ENCODE measurements around the gene PIAS4. TPM values are rescaled to one million over a fixed set of nuclear protein-coding genes. Genes with fewer than 3 reads are reported as not detected.

PIAS4 gene
- total and polyA plus RNA-seq, 9 of the 15 experiments (the other 6 are each of a cell fraction or from before 2014, with no cell fraction given), result 0.27 to 34.9 (median 14.4) TPM

DNA sequence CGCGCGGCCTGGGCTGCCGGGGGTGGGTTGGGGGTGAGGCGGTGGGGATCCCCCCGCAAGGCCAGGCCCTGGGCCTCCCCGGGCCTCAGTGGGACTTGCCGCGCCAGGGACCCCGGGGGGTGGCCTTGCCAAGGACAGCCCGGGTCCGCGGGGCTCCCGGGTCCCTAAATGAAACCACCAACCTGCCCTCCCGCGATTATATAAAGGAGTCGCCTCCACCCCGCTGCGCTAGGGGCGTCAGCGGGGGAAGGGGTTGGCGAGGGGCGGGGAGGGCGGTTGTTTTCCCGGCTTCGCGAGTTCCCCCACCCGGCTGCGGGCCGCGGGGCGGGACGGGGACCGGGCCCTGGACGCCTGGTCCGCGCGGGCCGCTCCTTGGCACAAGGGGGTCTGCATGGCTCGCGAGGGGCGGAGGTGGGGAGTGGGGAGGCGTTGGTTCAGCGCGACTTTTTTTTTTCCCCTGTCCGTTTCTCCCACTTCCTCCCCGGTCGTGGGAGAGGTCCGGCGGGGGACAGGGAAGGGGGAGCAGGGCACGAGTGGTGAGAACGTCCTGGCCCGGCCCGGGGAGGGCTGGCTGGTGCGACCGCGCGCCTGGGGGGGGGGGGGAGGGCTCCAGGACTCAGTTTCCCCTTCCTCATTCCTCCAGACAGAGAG, 60.0 kb downstream of the PIAS4 start (continued):
- TF ChIP-seq, protein P1, sequence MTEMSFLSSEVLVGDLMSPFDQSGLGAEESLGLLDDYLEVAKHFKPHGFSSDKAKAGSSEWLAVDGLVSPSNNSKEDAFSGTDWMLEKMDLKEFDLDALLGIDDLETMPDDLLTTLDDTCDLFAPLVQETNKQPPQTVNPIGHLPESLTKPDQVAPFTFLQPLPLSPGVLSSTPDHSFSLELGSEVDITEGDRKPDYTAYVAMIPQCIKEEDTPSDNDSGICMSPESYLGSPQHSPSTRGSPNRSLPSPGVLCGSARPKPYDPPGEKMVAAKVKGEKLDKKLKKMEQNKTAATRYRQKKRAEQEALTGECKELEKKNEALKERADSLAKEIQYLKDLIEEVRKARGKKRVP (CRISPR knock-in tag; IDR thresholded peaks at IDR 0.05), result no peak
- no peak; the same call in 1 of the 2 replicates for TF ChIP-seq CREM (IDR thresholded peaks at IDR 0.05; ENCODE audit: low read depth)
- peak; percentile 62 for TF ChIP-seq TBP (optimal IDR thresholded peaks at IDR 0.05; ENCODE audit: low read depth, low read length)
- TF ChIP-seq GTF2E2 (tag; IDR thresholded peaks at IDR 0.05), result 0 out of 2 replicates have a peak, but pooled peaks have one; percentile 26
- TF ChIP-seq, protein P2, sequence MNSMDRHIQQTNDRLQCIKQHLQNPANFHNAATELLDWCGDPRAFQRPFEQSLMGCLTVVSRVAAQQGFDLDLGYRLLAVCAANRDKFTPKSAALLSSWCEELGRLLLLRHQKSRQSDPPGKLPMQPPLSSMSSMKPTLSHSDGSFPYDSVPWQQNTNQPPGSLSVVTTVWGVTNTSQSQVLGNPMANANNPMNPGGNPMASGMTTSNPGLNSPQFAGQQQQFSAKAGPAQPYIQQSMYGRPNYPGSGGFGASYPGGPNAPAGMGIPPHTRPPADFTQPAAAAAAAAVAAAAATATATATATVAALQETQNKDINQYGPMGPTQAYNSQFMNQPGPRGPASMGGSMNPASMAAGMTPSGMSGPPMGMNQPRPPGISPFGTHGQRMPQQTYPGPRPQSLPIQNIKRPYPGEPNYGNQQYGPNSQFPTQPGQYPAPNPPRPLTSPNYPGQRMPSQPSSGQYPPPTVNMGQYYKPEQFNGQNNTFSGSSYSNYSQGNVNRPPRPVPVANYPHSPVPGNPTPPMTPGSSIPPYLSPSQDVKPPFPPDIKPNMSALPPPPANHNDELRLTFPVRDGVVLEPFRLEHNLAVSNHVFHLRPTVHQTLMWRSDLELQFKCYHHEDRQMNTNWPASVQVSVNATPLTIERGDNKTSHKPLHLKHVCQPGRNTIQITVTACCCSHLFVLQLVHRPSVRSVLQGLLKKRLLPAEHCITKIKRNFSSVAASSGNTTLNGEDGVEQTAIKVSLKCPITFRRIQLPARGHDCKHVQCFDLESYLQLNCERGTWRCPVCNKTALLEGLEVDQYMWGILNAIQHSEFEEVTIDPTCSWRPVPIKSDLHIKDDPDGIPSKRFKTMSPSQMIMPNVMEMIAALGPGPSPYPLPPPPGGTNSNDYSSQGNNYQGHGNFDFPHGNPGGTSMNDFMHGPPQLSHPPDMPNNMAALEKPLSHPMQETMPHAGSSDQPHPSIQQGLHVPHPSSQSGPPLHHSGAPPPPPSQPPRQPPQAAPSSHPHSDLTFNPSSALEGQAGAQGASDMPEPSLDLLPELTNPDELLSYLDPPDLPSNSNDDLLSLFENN (IDR thresholded peaks at IDR 0.05; ENCODE audit: low read depth in 2 of 2, low read length in 2 of 2), result no peak
- TF ChIP-seq TCFL5 (CRISPR knock-in tag; conservative IDR thresholded peaks at IDR 0.05), result no peak
- TF ChIP-seq, protein P3, sequence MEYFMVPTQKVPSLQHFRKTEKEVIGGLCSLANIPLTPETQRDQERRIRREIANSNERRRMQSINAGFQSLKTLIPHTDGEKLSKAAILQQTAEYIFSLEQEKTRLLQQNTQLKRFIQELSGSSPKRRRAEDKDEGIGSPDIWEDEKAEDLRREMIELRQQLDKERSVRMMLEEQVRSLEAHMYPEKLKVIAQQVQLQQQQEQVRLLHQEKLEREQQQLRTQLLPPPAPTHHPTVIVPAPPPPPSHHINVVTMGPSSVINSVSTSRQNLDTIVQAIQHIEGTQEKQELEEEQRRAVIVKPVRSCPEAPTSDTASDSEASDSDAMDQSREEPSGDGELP (CRISPR knock-in tag; IDR thresholded peaks at IDR 0.05; ENCODE audit: borderline replicate concordance), result peak; percentile 39; the same call in 1 of the 2 replicates
- TF ChIP-seq TRIM24 (IDR thresholded peaks at IDR 0.05), result no peak
- no peak for TF ChIP-seq SIN3A (IDR thresholded peaks at IDR 0.05; ENCODE audit: borderline replicate concordance in 2 of 2, control insufficient read depth in 1 of 2, low read depth in 2 of 2, low read length in 2 of 2)
- TF ChIP-seq ZNF140 (CRISPR knock-in tag; IDR thresholded peaks at IDR 0.05), result no peak
- no peak for TF ChIP-seq TARDBP (IDR thresholded peaks at IDR 0.05)
- TF ChIP-seq, protein P4, sequence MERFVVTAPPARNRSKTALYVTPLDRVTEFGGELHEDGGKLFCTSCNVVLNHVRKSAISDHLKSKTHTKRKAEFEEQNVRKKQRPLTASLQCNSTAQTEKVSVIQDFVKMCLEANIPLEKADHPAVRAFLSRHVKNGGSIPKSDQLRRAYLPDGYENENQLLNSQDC (CRISPR knock-in tag; IDR thresholded peaks at IDR 0.05), result no peak
- TF ChIP-seq POLR2AphosphoS5 (IDR thresholded peaks at IDR 0.05; ENCODE audit: control insufficient read depth, insufficient read depth, low read depth, low read length), result 0 out of 2 replicates have a peak, but pooled peaks have one; percentile 21
- TF ChIP-seq, protein P5, sequence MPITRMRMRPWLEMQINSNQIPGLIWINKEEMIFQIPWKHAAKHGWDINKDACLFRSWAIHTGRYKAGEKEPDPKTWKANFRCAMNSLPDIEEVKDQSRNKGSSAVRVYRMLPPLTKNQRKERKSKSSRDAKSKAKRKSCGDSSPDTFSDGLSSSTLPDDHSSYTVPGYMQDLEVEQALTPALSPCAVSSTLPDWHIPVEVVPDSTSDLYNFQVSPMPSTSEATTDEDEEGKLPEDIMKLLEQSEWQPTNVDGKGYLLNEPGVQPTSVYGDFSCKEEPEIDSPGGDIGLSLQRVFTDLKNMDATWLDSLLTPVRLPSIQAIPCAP (CRISPR knock-in tag; IDR thresholded peaks at IDR 0.05; ENCODE audit: borderline replicate concordance), result no peak
- TF ChIP-seq ZNF197 (CRISPR knock-in tag; IDR thresholded peaks at IDR 0.05; ENCODE audit: low read depth), result no peak
- TF ChIP-seq, protein P6, sequence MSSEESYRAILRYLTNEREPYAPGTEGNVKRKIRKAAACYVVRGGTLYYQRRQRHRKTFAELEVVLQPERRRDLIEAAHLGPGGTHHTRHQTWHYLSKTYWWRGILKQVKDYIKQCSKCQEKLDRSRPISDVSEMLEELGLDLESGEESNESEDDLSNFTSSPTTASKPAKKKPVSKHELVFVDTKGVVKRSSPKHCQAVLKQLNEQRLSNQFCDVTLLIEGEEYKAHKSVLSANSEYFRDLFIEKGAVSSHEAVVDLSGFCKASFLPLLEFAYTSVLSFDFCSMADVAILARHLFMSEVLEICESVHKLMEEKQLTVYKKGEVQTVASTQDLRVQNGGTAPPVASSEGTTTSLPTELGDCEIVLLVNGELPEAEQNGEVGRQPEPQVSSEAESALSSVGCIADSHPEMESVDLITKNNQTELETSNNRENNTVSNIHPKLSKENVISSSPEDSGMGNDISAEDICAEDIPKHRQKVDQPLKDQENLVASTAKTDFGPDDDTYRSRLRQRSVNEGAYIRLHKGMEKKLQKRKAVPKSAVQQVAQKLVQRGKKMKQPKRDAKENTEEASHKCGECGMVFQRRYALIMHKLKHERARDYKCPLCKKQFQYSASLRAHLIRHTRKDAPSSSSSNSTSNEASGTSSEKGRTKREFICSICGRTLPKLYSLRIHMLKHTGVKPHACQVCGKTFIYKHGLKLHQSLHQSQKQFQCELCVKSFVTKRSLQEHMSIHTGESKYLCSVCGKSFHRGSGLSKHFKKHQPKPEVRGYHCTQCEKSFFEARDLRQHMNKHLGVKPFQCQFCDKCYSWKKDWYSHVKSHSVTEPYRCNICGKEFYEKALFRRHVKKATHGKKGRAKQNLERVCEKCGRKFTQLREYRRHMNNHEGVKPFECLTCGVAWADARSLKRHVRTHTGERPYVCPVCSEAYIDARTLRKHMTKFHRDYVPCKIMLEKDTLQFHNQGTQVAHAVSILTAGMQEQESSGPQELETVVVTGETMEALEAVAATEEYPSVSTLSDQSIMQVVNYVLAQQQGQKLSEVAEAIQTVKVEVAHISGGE (CRISPR knock-in tag; IDR thresholded peaks at IDR 0.05), result 0 out of 6 replicates have a peak, but pooled peaks of 1 of the 3 experiments have one; percentile 21
